Panc1 (cell line): ENCODE results near the gene FARP1. TPM values are rescaled to one million over a fixed set of nuclear protein-coding genes. Genes with fewer than 3 reads are reported as not detected.

Experiments
- ATAC-seq: fragments of 200-7000 bp; cut with Tn5 transposase; 2 replicates; pipeline ENCODE4 v1.9.1; 2020; ENCODE audit warnings: mild to moderate bottlenecking, moderate library complexity
- BruUV-seq: library from RNA; stranded (reverse); fragments of 400-500 nt; replicated peaks from 2 replicates; lab custom pipeline; 2021; lab: Mats Ljungman, UMichigan
- CTCF ChIA-PET: fragments of 300-600 bp; sonication (Branson Sonifier 250); formaldehyde crosslinking; loops from one replicate; lab custom pipeline; 2022; ENCODE audit warnings: antibody characterized with exemption; lab: Charles Lee
- POLR2A ChIA-PET: fragments of 300-600 bp; sonication (Branson Sonifier 250); formaldehyde crosslinking; loops from one replicate; lab custom pipeline; 2022; ENCODE audit warnings: antibody characterized with exemption; lab: Charles Lee
- DNase-seq: peaks from one replicate; pipeline ENCODE4 v3.0.0-alpha.2; 2010; ENCODE audit warnings: low read depth, low spot score
- H3K27ac ChIP-seq: 2 replicates; pipeline ENCODE4 v1.5.1; 2011; ENCODE audit warnings: mild to moderate bottlenecking, low read length, inconsistent platforms
- H3K27me3 ChIP-seq: fragments of 200-500 bp; sonication (Bioruptor generic); 2 replicates; pipeline ENCODE4 v1.6.0; 2014; ENCODE audit warnings: low read length, inconsistent platforms; ENCODE audit not compliant: control insufficient read depth, insufficient read depth
- H3K36me3 ChIP-seq: fragments of 200-500 bp; sonication (Bioruptor generic); 2 replicates; pipeline ENCODE4 v1.5.1; 2014; ENCODE audit warnings: inconsistent platforms, mild to moderate bottlenecking, low read length, moderate library complexity; ENCODE audit not compliant: control insufficient read depth, insufficient read depth
- H3K4me1 ChIP-seq: 2 replicates; pipeline ENCODE4 v1.5.1; 2011; ENCODE audit warnings: inconsistent platforms, mild to moderate bottlenecking, low read length, moderate library complexity; ENCODE audit not compliant: control insufficient read depth, insufficient read depth
- H3K4me3 ChIP-seq, 2 experiments: 2 replicates each; pipeline ENCODE4 v1.5.1; 2011 to 2012; ENCODE audit warnings: low read depth in 2 of 2, low read length in 2 of 2, mild to moderate bottlenecking in 2 of 2, inconsistent platforms in 1 of 2, moderate library complexity in 1 of 2
- H3K9me3 ChIP-seq: fragments of 200-500 bp; sonication (Bioruptor generic); 2 replicates; pipeline ENCODE4 v1.5.1; 2014; ENCODE audit warnings: low read depth, mild to moderate bottlenecking, inconsistent platforms, low read length, moderate library complexity; ENCODE audit not compliant: control insufficient read depth, insufficient read depth
- POLR2AphosphoS5 ChIP-seq: IDR thresholded peaks from 2 replicates; pipeline ENCODE4 v1.6.1; 2012; ENCODE audit warnings: mild to moderate bottlenecking, low read depth, low read length, moderate library complexity
- SIN3A ChIP-seq: IDR thresholded peaks from 2 replicates; pipeline ENCODE4 v1.6.1; 2012; ENCODE audit warnings: low read depth, mild to moderate bottlenecking, low read length, moderate library complexity, borderline replicate concordance; ENCODE audit not compliant: insufficient read depth
- TCF7L2 ChIP-seq: IDR thresholded peaks from 2 replicates; pipeline ENCODE4 v1.6.1; 2011; ENCODE audit warnings: mild to moderate bottlenecking, low read depth, low read length, inconsistent platforms
- in situ Hi-C: cut with HindIII; loops from 2 replicates; pipeline ENCODE4 v1.10.0; 2016; ENCODE audit warnings: low sequenced_read_pairs, low pct_unique_long_range_greater_than_20kb
- intact Hi-C: fragments of 100-400 bp; cut with micrococcal nuclease; formaldehyde crosslinking; loops from one replicate; pipeline ENCODE4 v1.10.0; 2022; ENCODE audit not compliant: unreplicated experiment
- total RNA-seq: library from RNA; stranded (reverse); gene quantifications from one replicate; pipeline ENCODE4 v1.2.1, GENCODE V29; 2021; ENCODE audit not compliant: unreplicated experiment
- TF ChIP-seq, protein P1 (sequence below), 2 experiments: IDR thresholded peaks; 2 replicates each; pipeline ENCODE4 v1.6.1; 2011 to 2012; ENCODE audit warnings: low read depth in 2 of 2, control low read depth in 1 of 2, low read length in 1 of 2, mild to moderate bottlenecking in 1 of 2, moderate library complexity in 1 of 2; ENCODE audit not compliant: insufficient read depth in 1 of 2
- TF ChIP-seq, protein P2 (sequence below): fragments of 450-650 bp; IDR thresholded peaks from 2 replicates; pipeline ENCODE4 v1.5.1; 2017; ENCODE audit warnings: mild to moderate bottlenecking

FARP1 gene
- total RNA-seq, 1 experiment from 2014 or later, result 61.9 TPM

DNA sequence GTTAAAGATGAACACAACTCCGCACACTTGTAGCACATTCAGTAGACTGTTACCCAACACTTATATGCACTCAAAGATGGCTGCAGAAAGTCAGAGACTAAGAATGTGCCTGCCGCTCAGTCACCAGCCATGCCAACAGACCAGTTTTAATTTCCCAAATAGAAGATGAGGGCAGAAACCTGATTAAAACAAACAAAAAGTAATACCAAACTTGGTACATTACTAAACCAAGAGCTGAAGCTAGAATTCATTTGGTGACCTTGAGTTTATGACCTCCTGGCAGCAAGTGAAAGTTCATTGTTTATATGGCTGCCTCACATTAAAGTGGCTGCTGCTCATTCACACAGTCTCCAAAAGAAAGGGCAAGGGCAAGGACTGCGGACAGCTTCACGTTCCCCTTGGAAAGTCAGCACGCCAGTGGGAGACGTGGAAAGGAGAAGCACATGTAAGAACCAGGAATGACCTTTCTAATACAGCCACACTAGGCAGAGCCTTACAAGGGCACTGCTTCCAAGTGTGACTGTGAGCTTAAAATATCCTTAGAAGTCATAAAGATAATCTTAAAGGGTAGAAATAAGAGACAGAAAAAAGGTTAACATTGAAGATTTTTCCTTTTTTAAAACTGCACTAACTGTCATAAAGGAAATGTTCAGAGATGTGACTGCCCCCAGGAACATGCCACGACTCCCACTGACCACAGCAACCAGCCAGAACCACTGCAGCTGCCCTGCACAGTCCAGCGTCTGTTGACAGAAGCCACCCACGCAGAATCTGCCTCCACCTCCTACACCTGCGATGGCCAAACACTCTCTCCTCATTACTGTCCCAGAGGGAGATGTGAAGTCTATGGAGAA is 360.5 kb downstream of the FARP1 start:
- in situ Hi-C loops, result no loop called here
- ATAC-seq (no peak), DNase-seq (no peak)
- CTCF ChIA-PET, result no interaction called here
- BruUV-seq, result no TSS peak
- no peak overlapping the region for H3K4me3 ChIP-seq
- POLR2A ChIA-PET, result no interaction called here
- no peaks in the 10 kb centered on the region for H3K9me3 ChIP-seq
- H3K27me3 ChIP-seq, result no peaks in the 10 kb centered on the region
- intact Hi-C loops, result no loop called here
- H3K27ac ChIP-seq, result no peak overlapping the region
- TF ChIP-seq POLR2AphosphoS5 (no peak), TCF7L2 (no peak), SIN3A (no peak)
- TF ChIP-seq, protein P1, sequence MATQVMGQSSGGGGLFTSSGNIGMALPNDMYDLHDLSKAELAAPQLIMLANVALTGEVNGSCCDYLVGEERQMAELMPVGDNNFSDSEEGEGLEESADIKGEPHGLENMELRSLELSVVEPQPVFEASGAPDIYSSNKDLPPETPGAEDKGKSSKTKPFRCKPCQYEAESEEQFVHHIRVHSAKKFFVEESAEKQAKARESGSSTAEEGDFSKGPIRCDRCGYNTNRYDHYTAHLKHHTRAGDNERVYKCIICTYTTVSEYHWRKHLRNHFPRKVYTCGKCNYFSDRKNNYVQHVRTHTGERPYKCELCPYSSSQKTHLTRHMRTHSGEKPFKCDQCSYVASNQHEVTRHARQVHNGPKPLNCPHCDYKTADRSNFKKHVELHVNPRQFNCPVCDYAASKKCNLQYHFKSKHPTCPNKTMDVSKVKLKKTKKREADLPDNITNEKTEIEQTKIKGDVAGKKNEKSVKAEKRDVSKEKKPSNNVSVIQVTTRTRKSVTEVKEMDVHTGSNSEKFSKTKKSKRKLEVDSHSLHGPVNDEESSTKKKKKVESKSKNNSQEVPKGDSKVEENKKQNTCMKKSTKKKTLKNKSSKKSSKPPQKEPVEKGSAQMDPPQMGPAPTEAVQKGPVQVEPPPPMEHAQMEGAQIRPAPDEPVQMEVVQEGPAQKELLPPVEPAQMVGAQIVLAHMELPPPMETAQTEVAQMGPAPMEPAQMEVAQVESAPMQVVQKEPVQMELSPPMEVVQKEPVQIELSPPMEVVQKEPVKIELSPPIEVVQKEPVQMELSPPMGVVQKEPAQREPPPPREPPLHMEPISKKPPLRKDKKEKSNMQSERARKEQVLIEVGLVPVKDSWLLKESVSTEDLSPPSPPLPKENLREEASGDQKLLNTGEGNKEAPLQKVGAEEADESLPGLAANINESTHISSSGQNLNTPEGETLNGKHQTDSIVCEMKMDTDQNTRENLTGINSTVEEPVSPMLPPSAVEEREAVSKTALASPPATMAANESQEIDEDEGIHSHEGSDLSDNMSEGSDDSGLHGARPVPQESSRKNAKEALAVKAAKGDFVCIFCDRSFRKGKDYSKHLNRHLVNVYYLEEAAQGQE (IDR thresholded peaks at IDR 0.05; ENCODE audit: insufficient read depth in 1 of 2, low read depth in 2 of 2, low read length in 1 of 2), result no peak
- TF ChIP-seq, protein P2, sequence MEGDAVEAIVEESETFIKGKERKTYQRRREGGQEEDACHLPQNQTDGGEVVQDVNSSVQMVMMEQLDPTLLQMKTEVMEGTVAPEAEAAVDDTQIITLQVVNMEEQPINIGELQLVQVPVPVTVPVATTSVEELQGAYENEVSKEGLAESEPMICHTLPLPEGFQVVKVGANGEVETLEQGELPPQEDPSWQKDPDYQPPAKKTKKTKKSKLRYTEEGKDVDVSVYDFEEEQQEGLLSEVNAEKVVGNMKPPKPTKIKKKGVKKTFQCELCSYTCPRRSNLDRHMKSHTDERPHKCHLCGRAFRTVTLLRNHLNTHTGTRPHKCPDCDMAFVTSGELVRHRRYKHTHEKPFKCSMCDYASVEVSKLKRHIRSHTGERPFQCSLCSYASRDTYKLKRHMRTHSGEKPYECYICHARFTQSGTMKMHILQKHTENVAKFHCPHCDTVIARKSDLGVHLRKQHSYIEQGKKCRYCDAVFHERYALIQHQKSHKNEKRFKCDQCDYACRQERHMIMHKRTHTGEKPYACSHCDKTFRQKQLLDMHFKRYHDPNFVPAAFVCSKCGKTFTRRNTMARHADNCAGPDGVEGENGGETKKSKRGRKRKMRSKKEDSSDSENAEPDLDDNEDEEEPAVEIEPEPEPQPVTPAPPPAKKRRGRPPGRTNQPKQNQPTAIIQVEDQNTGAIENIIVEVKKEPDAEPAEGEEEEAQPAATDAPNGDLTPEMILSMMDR, result no peak
- no peaks in the 10 kb centered on the region for H3K36me3 ChIP-seq
- H3K4me1 ChIP-seq, result peaks cover 26% of the 10 kb centered on the region

DNA sequence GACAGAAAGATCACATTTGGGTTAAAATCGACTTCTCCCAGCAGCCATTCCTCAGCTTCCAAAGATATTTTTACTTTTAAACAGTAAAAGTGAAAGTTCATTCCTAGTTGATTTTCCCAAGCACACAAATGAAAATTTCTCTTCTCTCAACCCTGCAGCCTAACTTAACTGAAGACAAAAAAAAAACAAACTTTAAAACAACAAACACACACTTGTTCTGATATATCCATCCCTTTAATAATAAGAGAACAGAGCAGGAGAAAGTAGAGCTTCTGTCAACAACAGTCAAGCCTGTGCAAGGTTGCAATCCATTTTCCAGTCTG is 361.1 kb downstream of the FARP1 start:
- DNase-seq (no peak), ATAC-seq (no peak)
- H3K36me3 ChIP-seq, result no peaks in the 10 kb centered on the region
- H3K27ac ChIP-seq, result no peak overlapping the region
- no TSS peak for BruUV-seq
- in situ Hi-C loops, result no loop called here
- TF ChIP-seq, protein P2, result no peak
- TF ChIP-seq POLR2AphosphoS5 (no peak), TCF7L2 (no peak), SIN3A (no peak)
- TF ChIP-seq, protein P1 (IDR thresholded peaks at IDR 0.05; ENCODE audit: insufficient read depth in 1 of 2, low read depth in 2 of 2, low read length in 1 of 2), result no peak
- no peak overlapping the region for H3K4me3 ChIP-seq
- ChIA-PET CTCF (no interaction called here), POLR2A (no interaction called here)
- intact Hi-C loops, result no loop called here
- H3K27me3 ChIP-seq, result no peaks in the 10 kb centered on the region
- no peaks in the 10 kb centered on the region for H3K9me3 ChIP-seq
- peaks cover 26% of the 10 kb centered on the region for H3K4me1 ChIP-seq
